H1 (cell line): ENCODE data around the gene GSE1. TPM values are rescaled to one million over a fixed set of nuclear protein-coding genes. Genes with fewer than 3 reads are reported as not detected.
A peak's percentile ranks its signal among the peaks of the same experiment; 100 is the strongest.

Source experiments
- RBBP5 ChIP-seq: IDR thresholded peaks from 2 replicates; pipeline ENCODE4 v1.7.1; 2012; ENCODE audit warnings: low read depth, mild to moderate bottlenecking, inconsistent platforms, low read length, moderate library complexity, borderline replicate concordance
- TAF7 ChIP-seq: optimal IDR thresholded peaks from 2 replicates; pipeline ENCODE3; 2011; ENCODE audit warnings: low read depth, mild to moderate bottlenecking, inconsistent platforms, low read length, moderate library complexity, borderline replicate concordance
- polyA plus RNA-seq, 7 experiments: library from polyadenylated mRNA; depleted of rRNA in 3 of 7; stranded (reverse) in 5 of 7; unstranded in 2 of 7; fragments of >200 nt in 5 of 7; fragments of 200-250 nt in 2 of 7; gene quantifications; 1 replicate in 5 of 7; 2 replicates in 1 of 7; 4 replicates in 1 of 7; pipeline versions ENCODE4 v1.2.1 to v1.2.3, GENCODE V29; 2011 to 2013; ENCODE audit warnings: missing spikeins in 2 of 7, mixed read lengths in 2 of 7
- total RNA-seq: library from RNA; stranded (reverse); fragmentation: NEBNext Ultra II Directional; extraction: Animal tissue kit (Norgen Biotek cat#: 25700); gene quantifications from 2 replicates; pipeline ENCODE4 v1.2.1, GENCODE V29; 2021

Gene GSE1
- total and polyA plus RNA-seq, 2 of the 8 experiments (the other 6 are each of a cell fraction or from before 2014, with no cell fraction given) = 26.0 to 65.6 TPM

DNA sequence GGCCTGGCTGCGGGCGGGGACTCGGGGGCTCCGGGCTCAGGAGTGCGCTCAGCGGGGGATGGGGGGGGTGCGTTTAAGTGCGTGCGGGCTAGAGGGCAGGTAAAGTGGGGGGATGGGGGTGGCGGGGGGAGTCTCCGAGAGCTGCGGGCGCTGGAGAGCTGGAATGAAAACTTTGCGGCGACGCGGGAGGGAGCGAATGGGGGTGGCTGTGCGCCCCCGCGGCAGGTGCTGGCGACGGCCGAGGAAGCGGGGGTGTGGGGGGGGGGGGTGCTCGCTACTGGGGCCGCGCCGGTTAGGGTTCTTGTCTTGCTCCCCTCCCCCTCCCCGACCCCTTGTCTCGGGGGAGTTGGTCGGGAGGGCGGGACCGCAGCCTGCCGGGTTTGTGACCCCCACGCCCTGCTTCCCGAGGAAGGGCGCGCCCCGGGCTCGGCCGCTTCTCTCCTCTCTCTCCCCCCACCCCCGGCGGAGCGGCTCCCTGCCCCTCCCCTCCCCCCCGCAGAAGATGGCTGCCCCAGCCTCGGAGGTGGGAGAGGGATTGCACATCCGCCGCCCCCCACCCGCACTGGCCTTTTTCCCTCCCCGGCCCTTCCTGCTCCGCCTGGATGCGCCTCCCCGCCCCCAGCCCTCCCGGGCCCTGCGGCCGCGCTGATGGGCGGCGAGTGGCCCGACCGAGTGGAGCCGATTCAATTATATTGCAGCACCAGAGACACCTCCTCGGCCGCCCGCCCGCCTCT lies 649 bp downstream of the GSE1 start (continued):
- TF ChIP-seq TAF7 = no peak
- TF ChIP-seq RBBP5 = peak; percentile 8; the same call in 1 of the 2 replicates
